Lower lobe of right lung (tissue), 2 donors: ENCODE measurements around the gene MBOAT1. TPM values are rescaled to one million over a fixed set of nuclear protein-coding genes. Genes with fewer than 3 reads are reported as not detected.

Experiments used
- ATAC-seq, 2 donors: fragments of 200-7000 bp; cut with Tn5 transposase; one replicate each; pipeline ENCODE4 v1.9.1; 2020 to 2022; ENCODE audit warnings: mild to moderate bottlenecking in 2 of 2, moderate library complexity in 2 of 2
- DNase-seq: peaks from one replicate; pipeline ENCODE4 v3.0.0-alpha.2; 2020
- H3K27ac ChIP-seq: fragments of 200-600 bp; one replicate; pipeline ENCODE4 v1.8.0; 2022
- H3K27me3 ChIP-seq: fragments of 200-600 bp; one replicate; pipeline ENCODE4 v1.8.0; 2022; ENCODE audit warnings: low read depth
- H3K36me3 ChIP-seq: fragments of 200-600 bp; one replicate; pipeline ENCODE4 v1.8.0; 2022; ENCODE audit warnings: mild to moderate bottlenecking
- H3K4me1 ChIP-seq: fragments of 200-600 bp; one replicate; pipeline ENCODE4 v1.8.0; 2022
- H3K4me3 ChIP-seq: fragments of 200-600 bp; one replicate; pipeline ENCODE4 v1.8.0; 2022; ENCODE audit warnings: mild to moderate bottlenecking
- H3K9me3 ChIP-seq: fragments of 200-600 bp; one replicate; pipeline ENCODE4 v1.8.0; 2022
- CTCF ChIP-seq: fragments of 200-600 bp; IDR thresholded peaks from one replicate; pipeline ENCODE4 v1.8.0; 2022; ENCODE audit warnings: antibody characterized with exemption, mild to moderate bottlenecking
- intact Hi-C: fragments of 100-400 bp; cut with DNase I; formaldehyde crosslinking; loops from one replicate; pipeline ENCODE4 v1.11.0; 2022
- total RNA-seq: library from RNA; stranded (reverse); fragmentation: NEBNext Ultra II Directional; extraction: Animal tissue kit (Norgen Biotek cat#: 25700); gene quantifications from one replicate; pipeline ENCODE4 v1.2.1, GENCODE V29; 2021
- donor health status: DM: no; HTN: yes; CAD: no; lungs with severe emphysema.

MBOAT1 gene
- total RNA-seq, 1 donor from 2014 or later, result 13.1 TPM

GRCh38 chr6:20160541-20161283 lies 51.6 kb downstream of the MBOAT1 start:
- no peaks in the 10 kb centered on the region for H3K36me3 ChIP-seq
- H3K27me3 ChIP-seq, result no peaks in the 10 kb centered on the region
- H3K27ac ChIP-seq, result no peak overlapping the region
- DNase-seq (no peak), ATAC-seq (no peak)
- no peak overlapping the region for H3K4me3 ChIP-seq
- no peak for TF ChIP-seq CTCF
- H3K4me1 ChIP-seq, result no peaks in the 10 kb centered on the region
- H3K9me3 ChIP-seq, result no peaks in the 10 kb centered on the region
- intact Hi-C loops, result no loop called here

GRCh38 chr6:20159781-20160540 lies 52.3 kb downstream of the MBOAT1 start:
- intact Hi-C loops, result no loop called here

GRCh38 chr6:20159098-20159497 lies 53.2 kb downstream of the MBOAT1 start:
- TF ChIP-seq CTCF, result no peak
- no peaks in the 10 kb centered on the region for H3K4me1 ChIP-seq
- ATAC-seq (no peak), DNase-seq (no peak)
- H3K36me3 ChIP-seq, result no peaks in the 10 kb centered on the region
- H3K27me3 ChIP-seq, result no peaks in the 10 kb centered on the region
- no peak overlapping the region for H3K4me3 ChIP-seq
- H3K9me3 ChIP-seq, result no peaks in the 10 kb centered on the region
- intact Hi-C loops, result no loop called here
- H3K27ac ChIP-seq, result no peak overlapping the region

More at GRCh38 chr6:20159781-20160540, 52.3 kb downstream of the MBOAT1 start:
- Histone ChIP-seq H3K4me3 (no peak overlapping the region), H3K9me3 (no peaks in the 10 kb centered on the region), H3K27me3 (no peaks in the 10 kb centered on the region), H3K4me1 (no peaks in the 10 kb centered on the region), H3K36me3 (no peaks in the 10 kb centered on the region), H3K27ac (no peak overlapping the region)
- DNase-seq, result no peak
- no peak for ATAC-seq
- TF ChIP-seq CTCF, result no peak

GRCh38 chr6:20158676-20159075 lies 53.6 kb downstream of the MBOAT1 start:
- Histone ChIP-seq H3K4me1 (no peaks in the 10 kb centered on the region), H3K9me3 (no peaks in the 10 kb centered on the region), H3K36me3 (no peaks in the 10 kb centered on the region), H3K27me3 (no peaks in the 10 kb centered on the region), H3K4me3 (no peak overlapping the region), H3K27ac (no peak overlapping the region)
- intact Hi-C loops, result no loop called here
- DNase-seq (no peak), ATAC-seq (no peak)
- no peak for TF ChIP-seq CTCF

- Histone ChIP-seq H3K27me3 (no peaks in the 10 kb centered on the region), H3K27ac (no peak overlapping the region), H3K4me3 (no peak overlapping the region), H3K36me3 (no peaks in the 10 kb centered on the region), H3K4me1 (no peaks in the 10 kb centered on the region), H3K9me3 (no peaks in the 10 kb centered on the region)
- intact Hi-C loops, result no loop called here
- ATAC-seq, result no peak
- TF ChIP-seq CTCF, result no peak
- DNase-seq, result no peak
These were observed 55.4 kb downstream of the MBOAT1 start for GRCh38 chr6:20156824-20157223.
